NCI-H510A (cell line): ENCODE data around the gene DDIT4.

ENCODE experiments used
- DNase-seq: peaks from one replicate; lab custom pipeline; 2025; lab: John Stamatoyannopoulos, UW

DDIT4 gene

DNA sequence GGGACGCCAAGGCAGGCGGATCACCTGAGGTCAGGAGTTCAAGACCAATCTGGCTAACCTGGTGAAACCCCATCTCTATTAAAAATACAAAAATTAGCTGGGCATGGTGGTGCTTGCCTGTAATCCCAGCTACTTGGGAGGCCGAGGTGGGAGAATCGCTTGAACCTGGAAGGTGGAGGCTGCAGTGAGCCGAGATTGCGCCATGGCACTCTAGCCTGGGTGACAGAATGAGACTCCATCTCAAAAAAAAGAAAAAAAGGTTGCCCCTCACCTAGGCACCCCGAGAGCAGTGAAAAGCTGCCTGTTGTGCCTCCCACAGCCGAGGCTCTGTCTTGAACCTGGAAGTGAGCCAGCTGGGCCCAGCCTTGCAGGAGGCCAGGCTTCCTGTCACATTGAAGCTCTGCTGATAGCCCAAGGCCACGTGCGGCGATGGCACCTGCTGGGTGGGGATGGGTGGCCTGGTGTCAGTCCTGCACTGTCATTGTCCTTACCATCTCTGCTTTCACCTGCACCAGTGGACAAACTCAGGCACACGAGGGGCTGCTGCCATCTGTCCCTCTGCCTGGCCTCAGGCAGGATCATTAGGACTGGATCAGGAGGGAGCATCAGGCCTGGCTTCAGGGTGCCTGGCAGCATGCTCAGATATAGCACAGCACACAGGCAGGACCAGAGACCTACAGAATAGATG, 43.2 kb downstream of the DDIT4 start:
- peak; percentile 51 for DNase-seq

DNA sequence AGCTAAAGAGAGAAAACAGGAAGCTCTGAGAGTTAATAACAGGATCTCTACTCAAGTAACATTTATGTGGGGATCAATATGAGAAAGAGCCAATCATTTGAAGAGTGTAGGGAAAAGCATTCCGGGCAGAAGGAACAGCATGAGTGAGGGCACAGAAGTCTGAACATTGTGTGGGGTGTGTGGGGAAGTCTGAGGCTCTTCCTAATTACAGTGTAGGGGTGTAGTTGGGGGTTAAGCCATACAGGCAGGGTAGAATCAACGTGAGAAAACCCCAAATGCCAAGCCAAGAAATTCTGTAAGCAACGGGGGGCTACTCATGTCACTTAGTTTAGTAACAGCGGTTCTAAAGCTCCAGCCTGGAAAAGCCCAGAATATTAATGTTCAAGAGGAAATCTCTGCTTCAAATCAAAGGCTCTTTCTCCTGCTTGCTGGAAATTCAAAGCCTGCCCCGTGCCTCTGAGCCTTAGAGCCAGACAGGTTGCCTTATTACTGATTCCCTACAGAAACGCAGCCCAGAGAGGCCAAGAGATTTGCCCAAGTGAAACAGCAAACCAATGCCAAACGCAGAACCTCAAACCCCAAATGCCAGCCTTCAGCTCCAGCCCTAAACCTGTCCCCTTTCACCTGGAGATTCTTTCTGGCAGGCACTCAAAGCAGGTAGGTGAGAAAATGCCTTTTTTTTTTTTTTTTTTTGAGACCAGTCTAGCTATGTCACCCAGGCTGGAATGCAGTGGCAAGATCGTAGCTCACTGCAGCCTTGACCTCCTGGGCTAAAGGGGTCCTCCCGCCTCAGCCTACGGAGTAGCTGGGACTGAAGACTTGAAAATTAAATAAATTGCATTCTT, 44.9 kb downstream of the DDIT4 start:
- no peak for DNase-seq

GRCh38 chr10:72319416-72320254, 45.9 kb downstream of the DDIT4 start:
- DNase-seq = peak; percentile 80

DNA sequence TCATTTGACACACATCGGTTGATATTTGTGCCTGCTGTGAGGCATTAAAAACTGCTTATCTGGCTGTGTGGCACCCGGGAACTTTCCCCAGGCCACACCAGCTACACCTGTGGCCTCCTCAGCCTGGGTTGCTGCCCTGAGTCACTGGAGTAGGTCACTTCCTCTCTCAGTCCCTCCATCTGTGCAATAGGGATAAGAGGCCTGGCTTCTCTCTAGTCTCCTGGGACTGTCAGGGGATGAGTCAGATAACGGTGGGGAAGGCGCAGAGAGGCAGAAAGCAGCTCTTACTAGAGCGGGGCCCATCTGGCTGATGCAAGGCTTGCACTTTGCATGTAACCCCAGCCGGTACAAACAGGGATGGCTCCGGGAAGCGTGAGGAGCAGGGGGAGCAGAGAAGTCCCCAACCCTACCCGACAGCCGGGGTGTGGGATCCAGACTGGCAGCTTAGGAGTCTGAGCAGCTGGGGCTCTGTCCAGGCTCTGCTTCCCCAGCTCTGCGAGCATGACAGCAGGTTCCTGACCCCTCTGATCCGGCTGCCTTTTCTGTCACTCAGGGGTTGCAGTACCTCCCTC, 47.0 kb downstream of the DDIT4 start:
- DNase-seq = peak; percentile 56

DNA sequence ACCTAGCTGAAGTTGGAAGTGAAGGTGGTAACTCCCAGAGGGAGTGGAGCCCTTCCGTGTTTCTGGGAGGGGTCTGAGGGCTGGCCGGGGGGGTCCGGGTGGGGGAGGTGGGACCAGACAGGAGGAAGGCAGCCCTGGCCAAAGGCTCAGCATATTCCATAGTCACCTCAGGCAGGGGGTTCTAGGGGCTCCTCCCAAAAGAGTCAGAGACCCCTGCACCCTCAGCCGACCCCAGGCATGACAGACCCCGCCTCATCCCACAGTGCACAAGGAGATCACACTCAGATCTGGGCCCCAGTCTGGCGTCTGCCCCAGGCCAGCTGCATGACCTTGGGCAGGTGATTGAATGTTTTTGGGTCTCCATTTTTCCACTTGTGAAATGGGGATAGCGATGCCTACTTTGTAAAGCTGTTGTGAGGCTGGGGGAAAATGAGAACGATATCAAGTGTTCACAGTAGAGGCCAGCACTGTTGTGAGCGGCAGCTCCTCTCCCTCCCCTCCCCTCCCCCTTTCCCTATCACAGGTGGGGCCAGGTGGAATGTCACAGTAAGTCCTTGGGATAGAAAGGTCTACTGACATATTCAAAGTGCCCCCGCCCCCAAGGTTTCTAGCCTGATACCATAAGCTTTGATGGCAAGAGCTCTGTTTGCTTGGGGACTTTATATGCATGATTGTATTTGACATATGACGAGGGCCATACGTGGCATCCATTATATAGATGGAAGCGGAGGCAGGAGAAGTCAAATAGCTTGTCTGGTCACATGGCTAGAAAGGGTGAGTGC, 47.7 kb downstream of the DDIT4 start:
- DNase-seq = peak; percentile 34

DNA sequence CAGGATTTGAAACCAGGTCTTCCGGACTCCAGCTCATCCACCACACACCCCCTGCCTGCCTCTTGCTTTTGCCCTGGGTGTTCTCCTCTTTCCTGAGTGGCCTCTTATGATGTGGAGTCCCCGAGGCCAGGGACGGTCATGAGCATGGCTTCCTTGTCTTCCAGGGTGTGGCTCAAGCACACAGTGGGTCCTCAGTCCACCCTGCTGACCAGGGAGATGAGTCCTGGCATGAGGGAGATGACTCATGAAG, 48.2 kb downstream of the DDIT4 start:
- DNase-seq = no peak

DNA sequence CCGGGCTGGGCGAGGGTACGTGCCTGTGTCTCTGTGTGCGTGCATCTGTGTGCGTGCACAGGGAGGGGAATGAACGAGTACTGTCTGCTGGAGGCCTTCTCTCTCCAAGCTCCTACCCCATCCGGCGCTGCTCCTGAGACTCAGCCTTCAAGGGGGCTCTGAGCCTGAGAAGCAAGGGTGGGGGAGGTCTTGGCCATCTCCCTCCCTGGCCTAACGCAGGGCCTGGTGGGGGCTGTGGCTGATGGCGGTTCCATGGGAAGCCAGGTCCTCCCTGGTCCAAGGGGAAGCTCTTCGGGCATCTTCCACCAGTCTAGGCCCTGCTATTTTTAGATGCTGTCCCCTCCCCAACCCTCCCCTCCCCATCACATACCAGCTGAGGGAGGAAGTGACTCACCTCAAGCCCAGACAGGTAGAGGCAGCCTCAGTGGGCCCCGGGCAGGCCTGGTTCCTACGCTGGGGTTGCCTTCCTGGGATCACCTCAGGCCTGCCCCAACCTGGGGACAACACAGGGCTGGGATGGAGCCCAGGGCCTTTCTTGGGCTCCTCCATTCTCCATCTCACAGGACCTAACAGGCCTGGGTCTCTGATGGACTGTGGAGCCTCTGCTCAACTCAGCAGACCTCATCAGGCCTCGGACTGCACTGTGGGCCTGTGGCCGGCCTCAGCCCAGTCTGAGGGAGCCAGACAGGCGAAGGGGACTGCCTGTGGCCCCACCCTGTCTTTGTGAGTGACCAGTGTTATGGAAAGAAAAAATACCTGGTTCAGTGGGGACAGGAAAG, 48.7 kb downstream of the DDIT4 start:
- no peak for DNase-seq

DNA sequence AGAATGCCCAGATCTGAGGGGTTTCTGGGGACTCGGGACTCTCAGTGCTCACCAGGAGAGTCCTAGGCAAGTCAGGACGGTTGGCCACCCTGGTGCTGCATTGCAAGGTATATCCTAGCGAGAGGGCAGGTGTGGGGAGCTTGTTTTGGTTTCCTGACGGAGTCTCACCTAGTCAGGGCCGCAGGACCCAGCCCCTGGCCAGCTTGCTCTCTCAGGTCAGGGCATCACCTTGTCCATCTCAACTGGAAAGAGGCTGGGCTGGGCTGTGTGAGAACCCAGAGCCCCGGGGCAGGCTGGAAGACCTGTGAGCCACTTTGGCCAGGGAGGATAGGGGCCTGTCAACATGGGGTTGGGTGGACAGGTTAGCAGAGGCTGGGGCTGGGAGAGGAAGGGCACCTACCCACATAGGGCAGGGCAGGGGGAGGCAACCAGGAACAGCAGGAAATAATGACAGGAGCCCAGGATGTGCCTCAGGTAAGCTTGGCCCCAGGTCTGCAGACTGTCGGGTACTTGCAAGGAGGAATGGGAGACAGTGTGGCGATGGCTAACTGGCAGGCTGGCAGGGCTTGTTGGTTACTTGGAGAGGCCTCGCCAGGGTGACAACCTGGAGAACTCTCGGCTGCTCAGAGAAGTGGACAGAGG, 49.5 kb downstream of the DDIT4 start:
- no peak for DNase-seq

DNA sequence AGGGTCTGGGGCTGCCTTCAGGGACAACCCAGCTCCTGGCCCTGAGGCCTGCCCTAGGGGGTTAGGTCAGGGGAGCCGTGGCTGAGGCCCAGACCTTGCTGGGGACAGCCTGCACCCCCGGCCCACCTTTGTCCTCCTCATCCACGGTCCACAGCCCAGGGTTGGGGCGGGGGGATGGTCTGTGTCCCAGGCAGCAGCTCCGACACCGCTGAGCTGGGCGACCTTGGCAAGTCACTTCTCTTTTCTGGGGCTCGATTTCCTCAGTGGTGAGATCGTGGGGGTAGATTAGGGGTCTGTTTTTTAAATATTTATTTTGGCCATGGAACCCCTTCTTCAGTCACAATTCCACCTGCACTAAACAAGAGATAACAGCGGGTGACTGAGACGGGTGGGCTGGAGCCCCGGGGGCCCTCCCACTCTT, 50.1 kb downstream of the DDIT4 start:
- DNase-seq = no peak
